Dedifferentiated amniotic fluid mesenchymal stem cell (primary cell): Measurements from ENCODE around the gene MFSD2A.
"Not testable (repeated sequence)": the region's sequence is repeated elsewhere in the genome, so short reads cannot be mapped to it uniquely, and the experiment has no call there.

Source experiments
- DNase-seq: peaks from one replicate; pipeline ENCODE4 v3.0.0-alpha.2; 2016; ENCODE audit errors: extremely low spot score

MFSD2A gene

DNA sequence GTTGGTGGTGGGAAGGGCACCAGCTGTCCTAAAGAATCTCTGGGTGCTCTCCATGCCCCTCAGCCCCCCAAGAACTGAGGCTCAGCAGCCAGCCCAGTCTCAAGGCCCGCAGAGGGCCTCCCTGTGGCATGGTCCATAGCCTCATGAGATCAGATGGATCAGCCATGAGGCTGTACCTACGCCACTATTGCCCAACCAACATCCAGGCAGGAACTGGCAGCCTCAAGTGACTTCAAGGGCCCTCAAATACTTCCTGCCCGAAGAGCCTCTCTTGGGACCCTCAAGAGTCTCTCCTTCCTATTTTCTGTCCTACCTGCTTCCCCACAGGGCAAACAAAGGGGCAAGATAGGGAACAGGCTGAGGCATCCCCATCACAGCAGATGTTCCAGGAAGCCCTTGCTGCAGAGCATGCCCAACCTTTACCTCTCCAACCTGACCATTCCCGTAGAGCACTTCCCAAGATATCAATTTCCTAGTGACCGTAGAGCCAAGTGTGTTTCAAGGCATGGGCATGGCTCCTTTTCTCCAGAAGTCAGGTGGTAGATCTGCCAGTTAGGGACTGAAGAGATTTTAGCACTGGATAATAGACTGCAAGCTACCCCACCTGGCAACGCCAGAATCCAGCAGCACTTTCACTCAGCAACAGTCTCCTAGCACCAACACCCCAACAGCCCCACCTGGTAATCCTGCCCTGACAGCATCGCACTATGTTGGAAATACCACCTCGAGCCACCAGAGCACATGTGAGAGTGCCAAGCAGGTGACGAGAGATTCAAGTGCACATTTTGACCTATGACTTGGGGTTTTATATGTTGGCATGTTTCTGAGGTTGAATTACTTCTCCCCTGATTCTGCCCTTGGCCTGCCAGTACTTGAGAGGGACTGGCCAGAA is 13.7 kb upstream of the MFSD2A start:
- no peak for DNase-seq

DNA sequence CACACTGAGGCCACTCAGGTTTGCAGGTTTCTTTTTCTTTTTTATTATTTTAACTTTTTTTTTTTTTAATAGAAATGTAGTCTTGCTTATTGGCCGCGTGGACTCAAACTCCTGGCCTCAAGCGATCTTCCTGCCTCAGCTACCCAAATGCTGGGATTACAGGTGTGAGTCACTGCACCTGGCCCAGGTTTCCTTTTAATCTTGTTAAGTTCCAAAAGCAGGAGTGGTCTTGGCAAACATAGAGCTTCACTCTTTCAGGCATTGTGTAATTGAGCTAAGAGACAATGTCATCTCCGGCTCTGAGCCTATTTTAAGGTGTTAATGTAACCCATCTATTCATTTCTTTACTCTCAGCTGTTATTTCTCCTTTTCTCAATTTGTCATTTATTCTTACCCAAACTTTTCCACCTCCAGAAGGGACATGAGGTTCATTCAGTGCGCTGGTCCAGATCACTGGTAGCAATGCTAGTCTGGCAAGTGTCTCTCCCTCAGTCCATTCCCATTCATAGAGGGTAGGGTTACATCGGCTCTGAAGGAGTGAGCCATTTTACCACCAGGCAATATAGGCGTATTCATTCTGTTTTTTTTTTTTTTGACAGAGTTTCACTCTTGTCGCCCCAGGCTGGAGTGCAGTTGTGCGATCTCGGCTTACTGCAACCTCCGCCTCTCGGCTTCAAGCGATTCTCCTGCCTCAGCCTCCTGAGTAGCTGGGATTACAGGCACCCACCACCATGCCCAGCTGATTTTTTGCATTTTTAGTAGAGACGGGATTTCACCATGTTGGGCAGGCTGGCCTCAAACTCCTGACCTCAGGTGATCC is 11.3 kb upstream of the MFSD2A start:
- no peak for DNase-seq

DNA sequence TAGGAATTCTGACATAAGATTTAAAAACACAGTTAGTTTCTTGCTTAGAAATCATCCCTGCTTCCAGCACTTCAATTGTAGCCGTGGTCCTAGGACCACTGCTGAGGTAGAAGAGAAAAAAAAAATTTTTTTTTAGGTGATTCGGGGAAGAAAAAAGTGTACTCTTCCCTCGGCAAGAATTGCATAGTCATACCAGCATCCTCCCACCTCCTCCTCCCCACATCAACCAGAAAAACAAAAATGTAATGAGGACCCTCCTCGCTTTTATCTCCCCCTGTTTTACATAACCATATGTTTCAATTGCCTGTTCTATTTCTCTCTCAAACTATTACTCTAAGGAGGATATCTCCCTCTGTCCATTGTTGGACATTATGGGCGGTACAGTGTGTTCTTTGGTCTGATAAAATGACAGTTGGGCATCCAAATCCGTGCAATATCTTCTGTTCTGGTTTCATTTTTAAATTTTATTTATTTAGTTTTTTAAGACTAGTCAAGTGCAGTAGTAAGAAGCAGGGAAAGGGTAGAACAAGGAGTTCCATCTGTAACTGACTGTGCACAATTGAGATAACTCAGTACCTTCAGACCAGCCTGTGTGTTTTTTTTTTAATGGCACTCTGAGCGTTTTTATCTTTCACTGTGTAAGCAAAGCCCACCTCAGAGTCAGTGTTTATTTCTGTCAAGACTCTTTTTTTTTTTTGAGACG is 10.4 kb upstream of the MFSD2A start:
- DNase-seq, result no peak

DNA sequence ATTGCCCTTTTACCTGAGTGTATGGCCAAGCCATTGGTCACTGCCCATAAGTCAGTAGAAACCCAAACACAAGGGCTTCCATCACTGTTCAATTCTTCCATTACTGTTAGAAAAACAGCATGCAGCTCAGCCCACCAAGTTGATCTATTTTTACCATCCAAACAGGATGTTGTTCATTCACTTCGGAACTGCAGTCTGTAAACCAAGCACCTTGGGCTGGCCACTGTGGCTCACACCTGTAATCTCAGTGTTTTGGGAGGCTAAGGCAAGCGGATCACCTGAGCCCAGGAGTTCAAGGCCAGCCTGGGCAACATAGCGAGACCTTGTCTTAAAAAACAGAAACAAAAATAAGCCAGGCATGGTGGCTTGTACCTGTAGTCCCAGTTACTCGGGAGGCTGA is 8.7 kb upstream of the MFSD2A start:
- DNase-seq, result no peak

DNA sequence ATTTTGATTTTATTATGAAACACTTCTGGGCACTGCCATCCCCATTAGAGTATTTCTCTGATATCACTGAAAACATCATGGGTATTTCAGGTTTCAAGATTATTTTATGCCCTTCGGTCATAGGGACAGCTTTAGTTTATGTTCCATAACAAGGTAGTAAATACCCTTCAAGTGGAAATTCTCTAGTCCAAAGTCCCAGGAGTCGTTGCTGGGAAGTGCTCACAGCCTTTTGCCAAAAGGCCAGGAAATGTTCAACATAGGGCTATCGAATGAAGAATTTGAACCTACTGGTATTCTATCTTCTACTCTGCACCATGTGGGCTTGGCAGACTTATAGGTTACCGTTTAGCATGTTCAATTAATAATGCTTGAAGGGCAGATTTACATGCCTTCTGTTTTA is 7.7 kb upstream of the MFSD2A start:
- DNase-seq, result no peak

DNA sequence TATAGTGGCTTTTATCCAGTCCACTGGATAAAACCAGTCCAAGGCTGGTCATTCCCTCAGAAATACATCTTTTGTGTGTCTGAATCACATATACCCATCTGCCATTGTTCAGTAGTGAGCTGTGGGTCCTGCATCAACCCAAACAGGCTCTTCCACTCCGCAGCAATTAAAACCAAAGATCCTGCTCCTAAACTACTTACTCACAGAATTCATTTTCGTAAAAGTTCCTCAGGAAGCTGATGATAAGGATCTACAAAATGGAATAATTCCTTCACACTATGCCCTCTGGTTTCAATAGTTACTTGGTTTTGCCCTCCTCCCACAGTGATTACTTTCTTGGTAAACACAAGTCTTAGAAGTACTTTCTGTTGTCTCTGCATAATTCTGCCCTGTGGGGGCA is 5.1 kb upstream of the MFSD2A start:
- DNase-seq, result no peak

DNA sequence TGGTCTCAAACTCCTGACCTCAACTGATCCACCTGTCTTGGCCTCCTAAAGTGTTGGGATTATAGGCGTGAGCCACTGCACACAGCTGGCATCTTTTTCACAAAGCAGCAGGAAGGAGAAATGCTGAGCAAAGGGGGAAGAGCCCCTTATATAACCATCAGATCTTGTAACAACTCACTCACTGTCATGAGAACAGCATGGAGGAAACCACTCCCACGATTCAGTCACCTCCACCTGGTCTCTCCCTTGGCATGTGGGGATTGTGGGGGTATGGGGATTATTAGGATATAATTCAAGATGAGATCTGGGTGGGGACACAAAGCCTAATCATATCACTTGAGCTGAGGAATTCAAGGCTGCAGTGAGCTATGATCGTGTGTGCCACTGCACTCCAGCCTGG is 3.0 kb upstream of the MFSD2A start:
- no peak for DNase-seq

DNA sequence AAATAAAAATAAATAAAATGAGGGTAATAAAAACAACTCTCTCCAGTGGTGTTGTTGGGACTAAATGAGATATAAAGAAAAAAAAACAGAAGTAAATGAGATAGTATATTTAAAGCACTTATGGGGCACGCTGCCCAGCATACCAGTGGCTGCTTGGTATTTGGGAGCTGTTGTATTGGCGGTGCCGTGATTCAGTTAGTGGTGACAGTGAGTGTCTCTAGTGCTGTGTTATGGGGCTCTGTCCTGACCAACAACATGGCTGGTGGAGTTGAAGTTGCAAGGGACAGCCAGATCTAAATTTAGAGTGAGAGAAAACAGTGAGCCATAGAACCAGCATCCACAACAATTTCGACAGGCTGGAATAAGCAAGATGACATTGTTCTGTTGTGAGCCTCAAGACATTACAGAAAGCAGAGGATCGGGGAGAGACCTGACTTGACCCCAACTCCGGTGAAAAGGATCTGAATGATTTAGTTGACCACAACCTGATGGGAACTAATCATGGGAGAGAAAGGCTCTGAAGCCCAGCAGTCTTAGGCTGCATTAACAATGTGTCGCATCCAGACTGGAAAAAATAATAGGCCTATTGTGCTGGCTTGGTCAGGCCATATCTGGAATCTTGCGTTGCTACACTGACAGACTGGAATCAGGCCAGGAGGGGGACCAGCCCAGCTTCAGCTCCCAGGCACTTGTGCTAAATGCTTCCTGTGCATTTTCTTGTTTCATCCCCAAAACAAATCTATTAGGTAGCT is 2.4 kb upstream of the MFSD2A start:
- no peak for DNase-seq

DNA sequence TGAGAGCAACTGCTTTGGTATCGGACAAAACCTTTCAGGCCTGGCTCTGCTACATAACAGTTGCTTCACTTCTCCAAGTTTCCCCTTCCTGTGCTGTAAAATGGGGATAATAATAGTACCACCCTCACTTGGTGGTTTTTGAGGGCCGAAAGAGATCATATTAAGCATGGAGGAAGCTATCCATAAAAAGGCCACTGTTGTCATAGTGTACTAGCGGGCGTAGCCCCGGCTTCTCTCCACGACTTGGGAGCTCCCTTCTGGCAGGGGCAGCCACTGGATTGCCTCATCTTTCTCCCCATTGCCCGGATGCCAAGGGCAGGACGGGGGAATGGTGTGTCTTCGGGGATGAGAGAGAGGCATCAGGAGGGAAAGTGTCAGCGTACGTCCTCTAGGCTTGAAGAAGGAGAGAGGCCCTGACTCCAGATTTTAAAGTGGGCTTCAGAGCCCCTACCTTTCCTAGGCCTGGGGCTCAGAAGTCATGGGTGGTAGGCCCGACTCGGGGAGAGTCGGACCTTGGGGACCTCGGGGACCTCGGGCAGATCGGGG is 548 bp upstream of the MFSD2A start:
- DNase-seq, result no peak

DNA sequence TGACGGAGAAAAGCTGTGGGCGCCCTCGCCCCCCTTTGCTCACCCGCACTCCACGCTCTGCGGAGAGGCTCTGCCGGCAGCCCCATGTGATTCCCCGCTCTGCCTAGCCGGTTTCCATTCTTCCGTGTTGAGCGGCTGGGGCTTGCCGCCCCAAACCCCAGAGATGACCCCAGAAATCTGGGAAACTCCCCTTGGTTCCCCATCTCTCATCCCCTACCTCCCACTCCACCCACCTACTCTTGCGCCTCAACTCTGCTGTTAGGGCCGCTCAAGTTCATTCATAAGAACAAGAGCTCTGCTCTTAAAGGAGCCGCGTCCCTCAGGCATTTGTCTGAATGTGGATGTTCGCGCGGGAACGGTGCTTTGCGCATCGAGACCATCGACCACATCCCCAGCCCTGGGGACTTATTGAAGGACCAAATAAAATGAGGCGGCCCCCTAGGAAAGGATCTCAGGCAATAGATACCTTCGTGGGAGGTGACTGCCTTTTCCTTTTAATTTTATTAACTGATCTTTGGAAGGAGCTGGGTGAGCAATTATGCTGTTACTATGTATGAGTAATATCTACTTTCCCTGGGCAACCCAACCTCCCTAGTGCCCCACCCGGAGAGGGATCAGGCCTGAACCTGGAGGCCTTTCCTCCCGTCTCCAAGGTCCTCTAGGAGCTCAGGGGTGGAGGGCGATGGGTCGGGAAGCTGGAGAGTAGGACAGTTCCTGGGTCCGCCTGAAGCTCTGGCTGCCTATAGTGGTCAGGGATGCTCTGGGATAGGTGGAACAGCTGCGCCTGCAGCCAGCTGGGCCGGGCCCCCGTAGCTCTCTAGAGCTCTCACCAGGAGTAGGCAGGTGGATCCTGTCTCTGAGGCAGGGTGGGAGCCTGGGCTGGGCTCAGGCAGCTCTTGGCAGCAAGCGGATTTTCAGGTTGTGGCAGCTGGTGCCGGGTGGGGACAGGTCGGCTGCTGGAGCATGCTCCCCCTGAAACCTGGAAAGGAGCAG is 898 bp downstream of the MFSD2A start:
- no peak for DNase-seq

DNA sequence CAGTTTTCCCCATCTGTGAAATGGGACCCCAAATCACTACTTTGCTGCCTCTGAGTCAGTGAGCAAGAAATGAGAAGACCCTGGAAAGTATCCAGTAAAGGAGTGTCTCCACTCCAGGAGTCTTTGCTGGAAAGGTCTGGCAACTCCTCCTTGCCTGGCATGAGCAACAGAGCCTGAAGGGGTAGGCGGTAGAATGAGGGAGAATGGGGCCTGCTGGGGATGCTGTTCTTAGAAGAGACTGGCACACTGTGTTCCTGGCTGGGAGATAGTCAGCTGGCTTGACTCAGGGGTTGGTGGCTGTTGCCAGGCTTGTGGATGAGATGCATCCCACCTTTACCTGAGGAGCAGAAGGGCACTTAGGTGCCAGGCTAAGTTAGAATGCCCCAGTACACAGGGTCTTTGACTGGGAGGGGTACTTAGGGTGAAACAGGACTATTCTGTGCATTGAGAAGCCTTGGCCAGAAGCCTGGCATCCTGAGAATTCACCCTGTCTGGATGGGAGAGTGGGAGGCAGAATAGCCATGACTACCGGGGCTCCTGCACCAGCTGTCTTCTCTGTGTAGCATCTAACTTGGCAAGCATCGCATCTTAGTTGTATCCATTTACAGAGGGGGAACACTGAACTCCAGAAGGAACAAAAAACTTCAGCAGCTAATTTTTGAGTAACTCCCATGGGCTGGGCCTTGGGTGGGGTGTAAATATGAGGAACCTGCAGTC is 2.5 kb downstream of the MFSD2A start:
- no peak for DNase-seq

DNA sequence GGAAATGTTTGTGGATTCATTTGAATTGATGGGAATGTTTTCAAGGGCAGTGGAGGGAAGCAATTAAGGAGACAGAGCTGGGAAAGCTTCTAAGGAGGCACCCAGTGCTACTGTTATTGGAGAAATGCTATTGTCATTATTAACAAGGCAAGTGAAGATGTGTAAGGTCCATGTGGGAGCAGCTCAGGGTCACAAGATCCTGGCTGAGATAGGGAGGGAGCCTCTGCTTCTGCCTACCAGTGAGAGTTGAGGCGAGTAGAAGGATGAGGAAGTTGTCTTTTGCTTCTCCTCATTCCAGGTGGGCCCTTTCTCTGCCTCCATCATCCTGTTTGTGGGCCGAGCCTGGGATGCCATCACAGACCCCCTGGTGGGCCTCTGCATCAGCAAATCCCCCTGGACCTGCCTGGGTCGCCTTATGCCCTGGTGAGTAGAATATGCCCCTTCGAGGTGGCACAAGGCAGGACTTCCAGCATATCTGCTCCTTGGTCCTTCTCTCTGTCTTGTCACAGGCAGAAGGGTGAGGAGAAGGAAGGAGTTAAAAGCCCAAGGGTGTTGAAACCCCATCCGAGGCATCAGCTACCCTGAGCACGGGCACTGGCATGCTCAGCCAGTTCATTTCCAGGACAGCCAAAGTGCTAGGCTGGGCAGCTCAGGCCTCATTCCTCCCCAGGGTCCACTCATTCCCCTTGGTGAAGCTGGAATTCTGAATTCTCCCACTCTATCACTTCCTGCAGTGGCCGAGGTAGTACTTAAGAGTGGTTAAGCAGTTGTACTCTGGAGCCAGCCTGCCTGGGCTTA is 3.7 kb downstream of the MFSD2A start:
- DNase-seq, result no peak

DNA sequence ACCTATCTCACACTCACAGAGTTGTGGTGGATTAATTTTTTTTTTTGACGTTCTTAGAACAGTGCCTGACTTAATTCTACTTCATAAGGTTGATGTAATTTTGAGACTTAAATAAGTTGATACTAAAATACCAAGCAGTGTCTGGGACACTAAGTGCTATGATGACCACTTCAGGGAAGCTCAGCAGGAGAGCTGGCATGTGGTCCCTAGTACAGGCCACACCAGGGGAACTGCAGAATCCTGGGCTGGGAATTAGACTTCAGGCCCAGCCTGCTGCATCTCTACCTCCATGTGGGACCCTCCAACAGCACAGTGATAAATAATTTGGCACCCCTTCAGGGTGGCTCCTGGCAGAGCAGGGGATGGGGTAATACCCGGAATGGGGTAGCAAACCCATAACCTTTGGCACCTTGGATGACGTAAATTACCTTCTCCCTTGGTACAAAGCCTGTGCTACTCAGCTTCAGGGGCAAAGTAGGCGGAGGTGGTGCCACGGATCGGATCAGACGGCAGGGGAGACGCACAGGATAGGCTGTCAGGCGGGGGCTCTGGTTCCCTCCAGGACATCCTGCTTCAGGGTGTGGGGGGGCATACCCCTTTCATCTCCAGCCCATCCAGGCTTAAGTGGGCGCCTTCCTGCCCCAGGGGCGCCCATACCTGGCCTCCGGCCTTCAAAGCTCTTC is 4.8 kb downstream of the MFSD2A start:
- DNase-seq, result no peak

DNA sequence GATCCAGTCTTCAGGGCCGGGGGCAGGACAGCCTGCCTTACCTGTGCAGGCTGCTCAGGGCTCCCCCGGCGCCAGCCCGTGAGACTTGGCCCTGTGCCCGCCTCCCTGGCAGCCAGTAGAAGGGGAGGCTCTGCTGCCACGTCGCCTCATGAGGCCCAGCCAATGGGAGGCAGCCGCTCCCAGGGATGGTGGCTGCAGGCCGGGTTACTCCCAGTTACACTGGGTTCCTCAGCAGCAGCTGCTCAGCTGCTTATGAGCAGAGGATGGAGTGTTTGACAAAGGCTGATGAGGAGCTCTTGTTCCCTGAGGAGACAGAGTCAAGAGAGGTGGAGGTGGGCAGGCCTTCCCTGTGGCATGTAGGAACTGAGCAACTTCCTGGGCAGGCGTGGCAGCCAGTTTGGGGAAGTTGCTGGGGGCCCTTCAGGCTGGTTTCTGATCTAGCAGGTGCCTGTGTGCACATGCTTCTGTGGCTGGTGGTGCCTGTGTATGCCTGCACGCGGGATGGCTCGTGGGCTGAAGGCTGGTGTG is 5.5 kb downstream of the MFSD2A start:
- no peak for DNase-seq

DNA sequence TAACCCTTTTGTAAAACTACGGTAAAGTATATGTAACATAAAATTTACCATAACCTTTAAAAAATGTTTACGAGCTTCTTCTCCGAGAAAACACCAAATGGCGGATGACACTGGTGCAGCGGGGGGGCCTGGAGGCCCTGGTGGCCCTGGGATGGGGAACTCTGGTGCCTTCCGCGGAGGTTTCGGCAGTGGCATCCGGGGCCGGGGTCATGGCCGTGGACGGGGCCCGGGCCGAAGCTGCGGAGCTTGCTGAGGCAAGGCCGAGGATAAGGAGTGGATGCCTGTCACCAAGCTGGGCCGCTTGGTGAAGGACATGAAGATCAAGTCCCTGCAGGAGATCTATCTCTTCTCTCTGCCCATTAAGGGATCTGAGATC is 7.5 kb downstream of the MFSD2A start:
- no peak for DNase-seq

DNA sequence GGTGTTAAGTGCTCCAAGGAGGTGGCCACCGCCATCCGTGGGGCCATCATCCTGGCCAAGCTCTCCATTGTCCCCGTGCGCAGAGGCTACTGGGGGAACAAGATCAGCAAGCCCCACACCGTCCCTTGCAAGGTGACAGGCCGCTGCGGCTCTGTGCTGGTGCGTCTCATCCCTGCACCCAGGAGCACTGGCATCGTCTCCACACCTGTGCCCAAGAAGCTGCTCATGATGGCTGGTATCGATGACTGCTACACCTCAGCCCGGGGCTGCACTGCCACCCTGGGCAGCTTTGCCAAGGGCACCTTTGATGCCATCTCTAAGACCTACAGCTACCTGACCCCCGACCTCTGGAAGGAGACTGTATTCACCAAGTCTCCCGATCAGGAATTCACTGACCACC is 8.0 kb downstream of the MFSD2A start:
- DNase-seq, result not testable (repeated sequence)

DNA sequence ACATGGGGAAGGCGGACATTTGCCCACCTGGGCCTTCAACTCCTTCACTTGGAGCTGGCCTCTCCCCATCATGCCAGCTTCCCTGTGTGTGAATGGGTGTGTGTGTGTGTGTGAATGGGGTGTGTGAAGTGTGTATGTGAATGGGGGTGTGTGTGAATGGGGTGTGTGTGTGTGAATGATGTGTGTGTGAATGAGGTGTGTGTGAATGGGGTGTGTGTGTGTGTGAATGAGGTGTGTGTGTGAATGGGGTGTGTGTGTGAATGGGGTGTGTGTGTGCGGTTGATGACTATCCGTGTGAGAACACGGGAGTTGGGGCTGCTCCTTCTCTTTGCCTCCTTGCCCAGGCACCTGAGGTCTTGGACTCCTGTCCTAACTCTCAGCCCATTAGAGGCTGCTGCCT is 9.6 kb downstream of the MFSD2A start:
- DNase-seq, result no peak

DNA sequence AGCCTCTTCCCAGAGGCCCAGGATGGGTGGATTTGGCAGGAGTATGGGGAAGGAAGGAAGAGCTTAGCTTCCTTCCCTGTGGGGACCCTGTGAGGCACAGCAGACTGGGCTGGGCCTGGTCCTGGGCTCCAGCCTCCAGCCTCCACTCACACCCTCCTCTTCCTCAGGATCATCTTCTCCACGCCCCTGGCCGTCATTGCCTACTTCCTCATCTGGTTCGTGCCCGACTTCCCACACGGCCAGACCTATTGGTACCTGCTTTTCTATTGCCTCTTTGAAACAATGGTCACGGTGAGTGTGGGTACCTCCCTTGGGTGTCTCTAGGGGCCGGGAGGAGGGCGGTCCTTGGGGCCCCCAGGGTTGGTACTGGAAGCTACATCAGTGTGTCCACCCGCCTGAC is 10.1 kb downstream of the MFSD2A start:
- no peak for DNase-seq
